ENCODE measurements around the gene HPSE. TPM values are rescaled to one million over a fixed set of nuclear protein-coding genes. Genes with fewer than 3 reads are reported as not detected.

HPSE gene
- total RNA-seq, 1 donor from 2014 or later: 23.1 TPM

- no peak for DNase-seq (ENCODE audit: low spot score)
- intact Hi-C loops (cut with micrococcal nuclease): no loop called here
- peaks cover 32% of the 10 kb centered on the region for H3K36me3 Mint-ChIP-seq (ENCODE audit: low read depth)
- H3K9me3 Mint-ChIP-seq: no peaks in the 10 kb centered on the region
- peak overlapping the region; percentile 7 for H3K27ac Mint-ChIP-seq
- no peaks in the 10 kb centered on the region for H3K27me3 Mint-ChIP-seq (ENCODE audit: insufficient read depth)
- no peak overlapping the region for H3K4me3 Mint-ChIP-seq
- peaks cover 16% of the 10 kb centered on the region for H3K4me1 Mint-ChIP-seq (ENCODE audit: low read depth)
Observed at GRCh38 chr4:83267830-83268475, 66.7 kb downstream of the HPSE start.

- Mint-ChIP-seq H3K36me3 (ENCODE audit: low read depth) (peaks cover 32% of the 10 kb centered on the region), H3K27ac (no peak overlapping the region), H3K4me3 (no peak overlapping the region), H3K9me3 (no peaks in the 10 kb centered on the region), H3K4me1 (ENCODE audit: low read depth) (peaks cover 16% of the 10 kb centered on the region), H3K27me3 (ENCODE audit: insufficient read depth) (no peaks in the 10 kb centered on the region)
- intact Hi-C loops (cut with micrococcal nuclease): no loop called here
- no peak for DNase-seq (ENCODE audit: low spot score)
Observed at GRCh38 chr4:83267121-83267829, 67.4 kb downstream of the HPSE start.

DNA sequence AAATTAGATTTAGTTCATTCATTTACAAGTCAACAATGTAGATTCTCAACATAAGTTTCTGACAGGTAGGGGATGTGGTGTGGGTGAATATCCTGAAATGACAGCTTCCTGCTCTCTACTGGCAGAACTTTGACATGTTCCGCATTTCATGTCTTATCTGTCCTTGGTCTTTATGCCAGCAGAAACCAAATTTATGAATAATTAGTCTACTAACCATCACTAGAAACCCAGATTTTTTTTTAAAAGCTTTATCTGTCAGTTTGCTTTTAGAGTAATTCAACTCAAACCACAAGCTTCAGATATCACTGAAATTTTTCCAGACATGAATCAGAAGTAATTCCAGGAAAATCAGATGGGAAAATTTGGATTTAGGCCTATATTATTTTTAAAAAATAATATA lies 68.0 kb downstream of the HPSE start:
- intact Hi-C loops (cut with micrococcal nuclease): no loop called here
- Mint-ChIP-seq H3K27me3 (ENCODE audit: insufficient read depth) (no peaks in the 10 kb centered on the region), H3K36me3 (ENCODE audit: low read depth) (peaks cover 35% of the 10 kb centered on the region), H3K27ac (no peak overlapping the region), H3K9me3 (no peaks in the 10 kb centered on the region), H3K4me1 (ENCODE audit: low read depth) (peaks cover 16% of the 10 kb centered on the region), H3K4me3 (no peak overlapping the region)
- no peak for DNase-seq (ENCODE audit: low spot score)

DNA sequence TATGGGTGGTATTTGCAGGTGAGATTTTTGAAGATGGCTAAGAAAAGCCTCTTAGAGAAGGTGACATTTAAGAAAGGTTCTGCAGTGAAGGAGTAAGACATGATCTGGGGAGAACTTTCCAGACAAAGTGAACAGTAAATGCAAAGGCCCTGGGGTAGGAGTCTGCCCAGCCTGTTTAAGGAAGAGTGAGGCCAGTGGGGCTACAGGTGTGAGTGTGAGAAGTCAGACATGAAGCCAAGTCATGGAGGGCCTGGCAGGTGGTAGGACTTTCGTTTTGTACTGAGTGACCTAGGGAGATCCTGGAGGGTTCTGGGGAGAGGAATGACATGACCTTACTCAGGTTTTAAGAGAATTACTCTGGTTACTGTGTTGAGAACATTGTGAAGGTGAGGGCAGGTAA lies 71.5 kb downstream of the HPSE start:
- Mint-ChIP-seq H3K27me3 (ENCODE audit: insufficient read depth) (no peaks in the 10 kb centered on the region), H3K9me3 (no peaks in the 10 kb centered on the region), H3K4me1 (ENCODE audit: low read depth) (peaks cover 9% of the 10 kb centered on the region), H3K27ac (peak overlapping the region; percentile 32), H3K4me3 (no peak overlapping the region), H3K36me3 (ENCODE audit: low read depth) (peaks cover 27% of the 10 kb centered on the region)
- intact Hi-C loops (cut with micrococcal nuclease): no loop called here
- no peak for DNase-seq (ENCODE audit: low spot score)

GRCh38 chr4:83262682-83263081 lies 72.0 kb downstream of the HPSE start:
- Mint-ChIP-seq H3K9me3 (no peaks in the 10 kb centered on the region), H3K27ac (no peak overlapping the region), H3K4me1 (ENCODE audit: low read depth) (peaks cover 5% of the 10 kb centered on the region), H3K4me3 (no peak overlapping the region), H3K36me3 (ENCODE audit: low read depth) (peaks cover 30% of the 10 kb centered on the region), H3K27me3 (ENCODE audit: insufficient read depth) (no peaks in the 10 kb centered on the region)
- intact Hi-C loops (cut with micrococcal nuclease): no loop called here
- no peak for DNase-seq (ENCODE audit: low spot score)

DNA sequence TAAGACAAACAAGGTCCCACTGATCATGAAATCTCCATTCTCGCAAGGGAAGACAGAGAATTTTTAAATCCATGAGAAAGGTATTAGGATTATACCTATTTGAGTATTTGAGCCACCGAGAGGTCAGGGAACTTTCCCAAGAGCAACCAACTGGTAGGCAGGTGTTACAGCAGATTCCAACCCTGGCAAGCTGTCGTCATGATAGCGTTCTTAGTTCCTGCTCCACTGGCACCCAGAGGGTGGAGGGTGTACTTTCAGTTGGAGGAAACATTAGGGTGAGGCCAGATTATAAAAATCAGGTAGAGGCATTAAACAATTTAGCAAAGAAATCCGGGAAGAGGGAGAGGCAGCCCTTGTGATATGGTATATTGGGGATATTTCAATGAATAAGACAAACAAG lies 73.3 kb downstream of the HPSE start:
- Mint-ChIP-seq H3K4me3 (no peak overlapping the region), H3K27ac (peak overlapping the region; percentile 73), H3K9me3 (no peaks in the 10 kb centered on the region), H3K36me3 (ENCODE audit: low read depth) (peaks cover 31% of the 10 kb centered on the region), H3K27me3 (ENCODE audit: insufficient read depth) (no peaks in the 10 kb centered on the region), H3K4me1 (ENCODE audit: low read depth) (no peaks in the 10 kb centered on the region)
- intact Hi-C loops (cut with micrococcal nuclease): loop anchor here (2.0 kb wide), 1 partner anchor 19 kb away; no protein-coding TSS in a partner anchor
- no peak for DNase-seq (ENCODE audit: low spot score)

DNA sequence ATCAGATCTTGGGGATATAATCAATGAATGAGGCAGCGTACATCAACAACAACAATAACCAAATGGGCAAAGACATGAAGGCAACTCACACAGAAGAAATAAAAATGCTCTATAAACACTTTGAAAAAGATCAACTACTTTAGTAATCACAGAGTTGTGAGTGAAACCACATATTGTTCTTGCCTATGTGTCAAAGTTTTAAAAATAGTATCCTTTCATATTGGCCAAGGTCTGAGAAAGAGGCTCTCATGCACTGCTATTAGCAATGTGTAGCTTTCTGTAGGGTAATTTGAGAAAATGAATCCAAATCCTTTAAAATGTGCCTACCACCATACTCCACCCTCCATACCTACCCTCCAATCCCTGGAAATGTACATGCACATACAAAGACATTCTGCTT lies 75.1 kb downstream of the HPSE start:
- H3K4me3 Mint-ChIP-seq: no peak overlapping the region
- H3K4me1 Mint-ChIP-seq (ENCODE audit: low read depth): no peaks in the 10 kb centered on the region
- H3K9me3 Mint-ChIP-seq: no peaks in the 10 kb centered on the region
- no peak for DNase-seq (ENCODE audit: low spot score)
- H3K27me3 Mint-ChIP-seq (ENCODE audit: insufficient read depth): no peaks in the 10 kb centered on the region
- peaks cover 28% of the 10 kb centered on the region for H3K36me3 Mint-ChIP-seq (ENCODE audit: low read depth)
- intact Hi-C loops (cut with micrococcal nuclease): no loop called here
- H3K27ac Mint-ChIP-seq: no peak overlapping the region

- Mint-ChIP-seq H3K4me1 (ENCODE audit: low read depth) (peaks cover 2% of the 10 kb centered on the region), H3K27ac (no peak overlapping the region), H3K36me3 (ENCODE audit: low read depth) (peaks cover 28% of the 10 kb centered on the region), H3K4me3 (no peak overlapping the region), H3K9me3 (no peaks in the 10 kb centered on the region), H3K27me3 (ENCODE audit: insufficient read depth) (peaks cover 2% of the 10 kb centered on the region)
- intact Hi-C loops (cut with micrococcal nuclease): no loop called here
- no peak for DNase-seq (ENCODE audit: low spot score)
Observed at GRCh38 chr4:83258461-83258860, 76.2 kb downstream of the HPSE start.

GRCh38 chr4:83257811-83258210 lies 76.8 kb downstream of the HPSE start:
- Mint-ChIP-seq H3K4me3 (no peak overlapping the region), H3K36me3 (ENCODE audit: low read depth) (peaks cover 23% of the 10 kb centered on the region), H3K27ac (no peak overlapping the region), H3K9me3 (no peaks in the 10 kb centered on the region), H3K27me3 (ENCODE audit: insufficient read depth) (peaks cover 2% of the 10 kb centered on the region), H3K4me1 (ENCODE audit: low read depth) (peaks cover 8% of the 10 kb centered on the region)
- intact Hi-C loops (cut with micrococcal nuclease): no loop called here
- DNase-seq (ENCODE audit: low spot score): no peak

DNA sequence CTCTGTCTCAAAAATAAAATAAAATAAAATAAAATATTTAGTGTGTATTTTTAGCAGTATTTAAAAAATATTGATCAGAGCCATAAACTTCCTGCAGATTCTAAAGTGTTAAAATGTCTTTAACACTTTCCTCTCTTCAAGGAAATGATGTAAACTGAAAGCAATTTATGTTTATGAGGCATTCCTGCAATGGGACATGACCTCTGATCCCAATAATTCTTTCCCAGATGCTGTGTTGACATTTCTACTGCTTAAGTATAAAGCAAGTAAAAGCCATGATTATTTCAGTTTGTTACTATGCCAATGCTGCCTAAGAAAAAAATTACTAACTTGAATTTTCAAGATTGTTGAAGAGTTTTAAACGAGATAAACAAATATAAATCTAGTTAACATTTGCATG lies 79.1 kb downstream of the HPSE start:
- Mint-ChIP-seq H3K36me3 (ENCODE audit: low read depth) (peaks cover 15% of the 10 kb centered on the region), H3K4me3 (no peak overlapping the region), H3K9me3 (no peaks in the 10 kb centered on the region), H3K27ac (no peak overlapping the region), H3K27me3 (ENCODE audit: insufficient read depth) (peaks cover 5% of the 10 kb centered on the region), H3K4me1 (ENCODE audit: low read depth) (peaks cover 29% of the 10 kb centered on the region)
- DNase-seq (ENCODE audit: low spot score): no peak
- intact Hi-C loops (cut with micrococcal nuclease): no loop called here

DNA sequence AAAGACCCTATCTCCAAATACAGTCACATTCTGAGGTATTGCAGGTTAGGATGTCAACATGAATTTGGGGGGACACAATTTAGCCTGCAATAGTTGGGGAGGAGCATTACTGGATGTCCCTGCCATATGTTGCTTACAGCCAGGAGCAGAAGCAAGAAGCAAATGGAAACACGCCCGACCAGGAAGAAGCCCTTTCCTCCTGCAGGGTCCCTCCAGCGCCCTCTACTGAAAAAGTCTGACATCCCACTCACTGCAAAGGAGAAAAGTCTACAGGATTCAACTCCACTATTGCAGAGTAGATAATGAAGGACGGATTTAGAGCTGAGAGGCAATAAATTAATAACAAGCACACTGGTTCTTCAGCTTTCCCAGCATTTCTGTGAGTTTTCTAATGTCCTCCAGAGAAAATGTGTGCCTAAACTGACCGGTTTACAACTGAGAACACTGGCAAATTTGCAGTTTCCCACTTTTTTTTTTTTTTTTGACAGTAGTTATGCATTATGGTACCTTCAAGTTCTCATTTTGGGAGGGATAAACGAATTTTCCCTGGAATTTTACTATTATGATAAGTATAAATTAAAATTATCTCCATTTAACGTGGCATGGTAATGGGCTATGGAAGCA lies 81.8 kb downstream of the HPSE start:
- DNase-seq (ENCODE audit: low spot score): peak; percentile 62
- Mint-ChIP-seq H3K27me3 (ENCODE audit: insufficient read depth) (peaks cover 7% of the 10 kb centered on the region), H3K36me3 (ENCODE audit: low read depth) (peaks cover 11% of the 10 kb centered on the region), H3K4me1 (ENCODE audit: low read depth) (peaks cover 37% of the 10 kb centered on the region), H3K4me3 (no peak overlapping the region), H3K27ac (no peak overlapping the region), H3K9me3 (no peaks in the 10 kb centered on the region)
- intact Hi-C loops (cut with micrococcal nuclease): loop anchor here (1.0 kb wide), 5 partner anchors 10 to 179 kb away; no protein-coding TSS in a partner anchor

DNA sequence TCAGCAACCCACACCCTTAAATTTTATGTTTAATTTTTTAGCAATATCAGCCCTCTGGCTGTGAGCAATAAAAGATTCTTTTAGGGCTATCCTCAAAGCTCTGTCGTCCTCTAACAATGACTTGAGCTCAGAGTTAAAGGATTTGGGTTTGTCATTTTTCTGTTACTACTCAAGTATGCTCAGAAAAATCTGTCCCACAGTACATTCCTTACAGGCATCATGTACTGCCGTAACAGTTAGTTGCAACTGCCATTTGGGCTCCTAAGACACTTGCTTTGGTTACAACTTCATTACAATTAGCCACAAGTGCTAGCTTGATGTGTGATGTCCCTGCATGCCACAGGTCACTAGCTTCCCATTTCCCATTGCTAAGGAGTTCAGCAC lies 83.2 kb downstream of the HPSE start:
- DNase-seq (ENCODE audit: low spot score): no peak
- H3K4me1 Mint-ChIP-seq (ENCODE audit: low read depth): peaks cover 37% of the 10 kb centered on the region
- H3K4me3 Mint-ChIP-seq: no peak overlapping the region
- intact Hi-C loops (cut with micrococcal nuclease): no loop called here
- H3K27me3 Mint-ChIP-seq (ENCODE audit: insufficient read depth): peaks cover 8% of the 10 kb centered on the region
- peaks cover 6% of the 10 kb centered on the region for H3K36me3 Mint-ChIP-seq (ENCODE audit: low read depth)
- no peak overlapping the region for H3K27ac Mint-ChIP-seq
- H3K9me3 Mint-ChIP-seq: no peaks in the 10 kb centered on the region

GRCh38 chr4:83250687-83251446 lies 83.8 kb downstream of the HPSE start:
- peaks cover 9% of the 10 kb centered on the region for H3K36me3 Mint-ChIP-seq (ENCODE audit: low read depth)
- H3K4me3 Mint-ChIP-seq: no peak overlapping the region
- peaks cover 3% of the 10 kb centered on the region for H3K9me3 Mint-ChIP-seq
- intact Hi-C loops (cut with micrococcal nuclease): no loop called here
- H3K4me1 Mint-ChIP-seq (ENCODE audit: low read depth): peaks cover 37% of the 10 kb centered on the region
- DNase-seq (ENCODE audit: low spot score): no peak
- H3K27ac Mint-ChIP-seq: no peak overlapping the region
- peaks cover 14% of the 10 kb centered on the region for H3K27me3 Mint-ChIP-seq (ENCODE audit: insufficient read depth)

Data from activated T-helper 1 cell treated with anti-CD3 and anti-CD28 coated beads, Interleukin-12 subunit alpha, Interleukin-12 subunit beta, Interleukin-2, Interleukin-4 antibody, amounts not matched to agents 30 ng/mL and 10 ng/mL and 1 ng/mL, durations not matched to agents 14 hours and 24 hours and 36 hours (primary cell).